ENCODE measurements around the gene VIT. TPM values are rescaled to one million over a fixed set of nuclear protein-coding genes. Genes with fewer than 3 reads are reported as not detected.

The VIT gene
- polyA plus RNA-seq, 1 of the 3 experiments (the other 2 are of a cell fraction) = not detected

- Histone ChIP-seq H3K9ac (no peak overlapping the region), H3K9me2 (no peaks in the 10 kb centered on the region), H3K36me3 (replicated peaks in 1 of 2; ENCODE audit: control insufficient read depth in 1 of 2, insufficient read depth in 2 of 2, low read length in 1 of 2) (no peaks in the 10 kb centered on the region), H4K20me1 (ENCODE audit: insufficient read depth) (no peaks in the 10 kb centered on the region), H3K4me2 (no peak overlapping the region), H3K79me2 (ENCODE audit: insufficient read depth) (no peaks in the 10 kb centered on the region), H3K4me3 (ENCODE audit: low read depth in 2 of 2, low read length in 1 of 2) (no peak overlapping the region), H3K27ac (ENCODE audit: low read depth in 2 of 2, low read length in 1 of 2) (no peak overlapping the region), H3K27me3 (ENCODE audit: insufficient read depth) (no peaks in the 10 kb centered on the region), H3F3A (replicated peaks; ENCODE audit: insufficient read depth) (no peaks in the 10 kb centered on the region), H2AFZ (ENCODE audit: low read depth) (no peak overlapping the region), H3K4me1 (ENCODE audit: control insufficient read depth in 1 of 2, insufficient read depth in 2 of 2, low read depth in 1 of 2, low read length in 1 of 2) (no peaks in the 10 kb centered on the region), H3K9me3 (no peaks in the 10 kb centered on the region)
- TF ChIP-seq NFIC (IDR thresholded peaks at IDR 0.05; ENCODE audit: borderline replicate concordance) (no peak), MEF2A (IDR thresholded peaks at IDR 0.05; ENCODE audit: borderline replicate concordance, low read depth) (no peak), SIN3A (IDR thresholded peaks at IDR 0.05; ENCODE audit: borderline replicate concordance, low read depth, low read length) (no peak), GATA2 (CRISPR knock-in tag; IDR thresholded peaks at IDR 0.05) (no peak), USF2 (IDR thresholded peaks at IDR 0.05; ENCODE audit: borderline replicate concordance, low read depth, low read length) (no peak), FOSL2 (IDR thresholded peaks at IDR 0.05; ENCODE audit: borderline replicate concordance, low read depth) (no peak), CHD2 (IDR thresholded peaks at IDR 0.05; ENCODE audit: low read length, partially characterized antibody) (no peak), MAX (IDR thresholded peaks at IDR 0.05; ENCODE audit: low read depth) (no peak), JUND (IDR thresholded peaks at IDR 0.05) (no peak), RAD21 (IDR thresholded peaks at IDR 0.05; ENCODE audit: low read length) (no peak), FOXJ3 (CRISPR knock-in tag; IDR thresholded peaks at IDR 0.05) (no peak), TEAD4 (IDR thresholded peaks at IDR 0.05; ENCODE audit: borderline replicate concordance, insufficient read depth) (no peak), YY1 (IDR thresholded peaks at IDR 0.05; ENCODE audit: low read depth) (no peak), CTCF (IDR thresholded peaks at IDR 0.05) (no peak), ZBTB33 (IDR thresholded peaks at IDR 0.05; ENCODE audit: borderline replicate concordance, low read depth) (no peak)
- CTCF ChIA-PET = no interaction called here
- POLR2A ChIA-PET = no interaction called here
- DNase-seq = no peak
- 86% methylated on average over 3 of the region's 3 CpGs for WGBS (ENCODE audit: low lambda C conversion rate)
These were observed 112.5 kb downstream of the VIT start for GRCh38 chr2:36809069-36809445.

All from SK-N-SH (cell line).